ENCODE measurements around the gene PIK3R1. TPM values are rescaled to one million over a fixed set of nuclear protein-coding genes. Genes with fewer than 3 reads are reported as not detected.

Gene PIK3R1
- total and polyA plus RNA-seq, 10 of the 15 experiments (the other 5 are each of a cell fraction or from before 2014, with no cell fraction given), result 7.8 to 38.4 (median 15.7) TPM

DNA sequence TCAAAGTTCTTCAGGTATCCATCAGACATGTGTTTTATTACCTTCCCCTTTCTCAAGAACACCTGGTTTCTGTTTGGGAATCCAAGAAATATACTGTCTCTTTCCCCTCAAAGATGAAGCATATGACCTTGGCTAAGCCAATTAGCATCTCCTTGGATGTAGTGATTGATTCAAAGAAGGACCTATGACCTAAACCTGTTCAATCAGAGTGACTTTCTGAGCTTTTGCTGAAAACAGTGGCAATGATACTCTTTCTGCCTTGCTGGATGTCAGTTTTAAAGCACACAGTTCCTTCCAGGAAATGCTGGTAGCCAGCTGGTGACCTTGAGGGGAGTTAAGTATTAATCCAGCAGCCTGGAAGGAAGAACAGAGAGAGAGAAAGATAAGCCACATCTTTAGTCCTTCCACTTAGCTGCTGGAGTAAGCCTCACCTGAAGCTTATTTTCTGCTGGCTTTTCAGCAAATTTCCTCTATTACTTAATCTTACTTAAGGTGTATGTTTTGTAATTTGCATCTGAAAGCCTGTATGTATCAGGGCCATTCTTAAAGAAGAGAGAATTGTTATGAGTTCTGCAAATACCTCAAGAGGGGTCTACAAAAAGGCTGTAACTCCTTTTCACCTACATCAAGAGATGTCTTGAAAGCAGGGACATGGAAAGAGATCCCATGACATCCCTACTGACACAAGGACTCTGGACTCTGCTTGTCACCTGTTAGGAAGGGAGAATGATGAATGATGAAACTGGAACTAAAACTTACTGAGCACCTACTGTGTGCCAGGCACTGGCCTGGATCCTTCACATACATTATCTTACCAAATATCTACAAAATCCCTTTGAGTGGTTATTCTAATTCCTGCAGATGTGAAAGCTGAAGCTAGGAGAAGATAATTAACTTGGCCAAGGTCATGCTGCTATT, 35.2 kb upstream of the PIK3R1 start:
- Histone ChIP-seq H3K27ac (ENCODE audit: control insufficient read depth, insufficient read depth) (no peak overlapping the region), H2AFZ (ENCODE audit: control insufficient read depth, low read depth, low read length) (no peak overlapping the region), H3K79me2 (ENCODE audit: control insufficient read depth, insufficient read depth, low read length) (no peaks in the 10 kb centered on the region), H4K20me1 (ENCODE audit: control insufficient read depth, insufficient read depth) (no peaks in the 10 kb centered on the region), H3K9ac (ENCODE audit: control insufficient read depth, insufficient read depth, low read length) (no peak overlapping the region), H3K9me3 (replicated peaks; ENCODE audit: control insufficient read depth, insufficient read depth, low read length) (no peaks in the 10 kb centered on the region), H3K36me3 (ENCODE audit: control insufficient read depth in 2 of 2, insufficient read depth in 2 of 2, low read length in 1 of 2) (no peaks in the 10 kb centered on the region), H3K27me3 (replicated peaks in 1 of 2; ENCODE audit: control insufficient read depth in 2 of 2, insufficient read depth in 2 of 2, low read length in 1 of 2) (no peaks in the 10 kb centered on the region), H3K4me2 (ENCODE audit: control insufficient read depth, insufficient read depth) (no peak overlapping the region), H3K4me3 (no peak overlapping the region), H3K4me1 (ENCODE audit: control insufficient read depth, insufficient read depth, low read length) (no peaks in the 10 kb centered on the region)
- SMC1A ChIA-PET (ENCODE audit: uncharacterized antibody, unreplicated experiment), result interaction anchor here (0.7 kb wide), 1 partner anchor 54 kb away, joined by 4 read pairs; no protein-coding TSS in a partner anchor
- CTCF ChIA-PET, result interaction anchor here (1.0 to 1.1 kb wide), 2 partner anchors 54 to 93 kb away, joined by 3 read pairs; no protein-coding TSS in a partner anchor
- intact Hi-C loops (cut with micrococcal nuclease; ENCODE audit: unreplicated experiment), result no loop called here
- 0 out of 2 replicates have a peak, but pooled peaks have one; percentile 8 for TF ChIP-seq NFYB (IDR thresholded peaks at IDR 0.05; ENCODE audit: insufficient read depth, low read depth, low read length)
- TF ChIP-seq, protein P1, sequence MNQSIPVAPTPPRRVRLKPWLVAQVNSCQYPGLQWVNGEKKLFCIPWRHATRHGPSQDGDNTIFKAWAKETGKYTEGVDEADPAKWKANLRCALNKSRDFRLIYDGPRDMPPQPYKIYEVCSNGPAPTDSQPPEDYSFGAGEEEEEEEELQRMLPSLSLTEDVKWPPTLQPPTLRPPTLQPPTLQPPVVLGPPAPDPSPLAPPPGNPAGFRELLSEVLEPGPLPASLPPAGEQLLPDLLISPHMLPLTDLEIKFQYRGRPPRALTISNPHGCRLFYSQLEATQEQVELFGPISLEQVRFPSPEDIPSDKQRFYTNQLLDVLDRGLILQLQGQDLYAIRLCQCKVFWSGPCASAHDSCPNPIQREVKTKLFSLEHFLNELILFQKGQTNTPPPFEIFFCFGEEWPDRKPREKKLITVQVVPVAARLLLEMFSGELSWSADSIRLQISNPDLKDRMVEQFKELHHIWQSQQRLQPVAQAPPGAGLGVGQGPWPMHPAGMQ (IDR thresholded peaks at IDR 0.05; ENCODE audit: borderline replicate concordance), result no peak
- RAD21 ChIA-PET (ENCODE audit: unreplicated experiment), result no interaction called here
- DNase-seq (ENCODE audit: low read depth, low spot score), result no peak
- no peak for ATAC-seq
- POLR2A ChIA-PET, result no interaction called here
- no TSS peak for BruUV-seq (replicated peaks)
- no peak for FAIRE-seq
- in situ Hi-C loops (cut with MboI), result no loop called here

DNA sequence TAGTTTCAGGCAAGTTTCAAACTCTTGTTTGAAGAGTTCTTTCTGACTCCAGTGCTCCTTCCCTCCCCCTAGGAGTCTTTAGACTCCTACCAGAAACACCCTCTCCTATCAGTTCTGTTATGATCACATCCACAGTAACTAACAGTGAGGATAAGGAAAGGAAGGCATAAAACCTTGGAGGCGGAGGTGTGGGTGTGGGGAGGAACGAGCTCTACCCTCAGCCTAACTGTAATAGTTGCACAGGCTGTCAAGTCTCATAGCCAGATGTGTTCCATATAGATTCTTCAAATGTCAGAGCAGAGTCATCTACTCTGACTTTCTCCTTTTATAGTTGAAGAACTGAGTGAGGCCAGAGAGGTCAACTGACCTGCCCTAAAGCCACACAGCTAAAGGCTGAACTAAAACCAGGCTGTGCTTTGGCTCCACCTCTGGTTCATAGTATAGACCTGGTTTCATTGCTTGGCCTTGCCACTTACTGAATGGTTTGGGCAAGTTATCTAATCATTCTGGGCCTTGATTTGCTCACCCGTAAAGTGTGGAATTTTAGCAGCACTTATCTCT, 34.4 kb upstream of the PIK3R1 start:
- FAIRE-seq (no peak), DNase-seq (ENCODE audit: low read depth, low spot score) (no peak), ATAC-seq (no peak)
- in situ Hi-C loops (cut with MboI), result no loop called here
- H2AFZ ChIP-seq (ENCODE audit: control insufficient read depth, low read depth, low read length), result no peak overlapping the region
- no peak for TF ChIP-seq HDAC6 (IDR thresholded peaks at IDR 0.05; ENCODE audit: unreplicated experiment)
- TF ChIP-seq STAT1 (conservative IDR thresholded peaks at IDR 0.05), result no peak
- no peak for TF ChIP-seq POLR2A (IDR thresholded peaks at IDR 0.05; ENCODE audit: low read depth, low read length)
- no peak for TF ChIP-seq PAX5 (IDR thresholded peaks at IDR 0.05; ENCODE audit: borderline replicate concordance, low read depth, low read length)
- no peak for TF ChIP-seq KLF5 (IDR thresholded peaks at IDR 0.05; ENCODE audit: partially characterized antibody)
- TF ChIP-seq RAD21 (IDR thresholded peaks at IDR 0.05; ENCODE audit: insufficient read depth, low read depth, low read length), result 0 out of 2 replicates have a peak, but pooled peaks have one; percentile 5
- H3K9ac ChIP-seq (ENCODE audit: control insufficient read depth, insufficient read depth, low read length), result no peak overlapping the region
- ChIA-PET RAD21 (ENCODE audit: unreplicated experiment) (no interaction called here), CTCF (interaction anchor here (1.0 to 1.1 kb wide), 2 partner anchors 53 to 93 kb away, joined by 3 read pairs; no protein-coding TSS in a partner anchor), POLR2A (no interaction called here), SMC1A (ENCODE audit: uncharacterized antibody, unreplicated experiment) (interaction anchor here (1.0 to 1.4 kb wide), 2 partner anchors 71 to 935 kb away, joined by 3 read pairs; no protein-coding TSS in a partner anchor)
- H3K4me3 ChIP-seq, result no peak overlapping the region
- H3K36me3 ChIP-seq (ENCODE audit: control insufficient read depth in 2 of 2, insufficient read depth in 2 of 2, low read length in 1 of 2), result no peaks in the 10 kb centered on the region
- H3K4me1 ChIP-seq (ENCODE audit: control insufficient read depth, insufficient read depth, low read length), result no peaks in the 10 kb centered on the region
- no peaks in the 10 kb centered on the region for H3K9me3 ChIP-seq (replicated peaks; ENCODE audit: control insufficient read depth, insufficient read depth, low read length)
- 97% methylated on average over 3 of the region's 3 CpGs for WGBS (ENCODE audit: insufficient coverage, insufficient replicate concordance, low lambda C conversion rate, missing lambda C conversion rate)
- intact Hi-C loops (cut with micrococcal nuclease; ENCODE audit: unreplicated experiment), result no loop called here
- H3K4me2 ChIP-seq (ENCODE audit: control insufficient read depth, insufficient read depth), result no peak overlapping the region
- BruUV-seq (replicated peaks), result no TSS peak
- no peaks in the 10 kb centered on the region for H3K27me3 ChIP-seq (replicated peaks in 1 of 2; ENCODE audit: control insufficient read depth in 2 of 2, insufficient read depth in 2 of 2, low read length in 1 of 2)
- no peaks in the 10 kb centered on the region for H3K79me2 ChIP-seq (ENCODE audit: control insufficient read depth, insufficient read depth, low read length)
- H4K20me1 ChIP-seq (ENCODE audit: control insufficient read depth, insufficient read depth), result no peaks in the 10 kb centered on the region
- H3K27ac ChIP-seq (ENCODE audit: control insufficient read depth, insufficient read depth), result no peak overlapping the region

All from GM12878 (cell line).